Prostate gland (tissue), 2 donors: ENCODE measurements around the gene AKT1. TPM values are rescaled to one million over a fixed set of nuclear protein-coding genes. Genes with fewer than 3 reads are reported as not detected.

Experiments used
- DNase-seq: peaks from one replicate; pipeline ENCODE4 v3.0.0-alpha.2; 2019; ENCODE audit warnings: low spot score
- H3K27ac ChIP-seq, 2 donors: fragments of 200-600 bp; sonication (generic); 2 replicates each; pipeline ENCODE4 v1.5.1; 2017 to 2019
- H3K27me3 ChIP-seq: fragments of 200-600 bp; sonication (generic); replicated peaks from 2 replicates; pipeline ENCODE4 v1.5.1; 2019; ENCODE audit not compliant: insufficient read depth
- H3K36me3 ChIP-seq, 2 donors: fragments of 200-600 bp; sonication (generic); 1 replicate in 1 of 2; 2 replicates in 1 of 2; pipeline versions ENCODE4 v1.5.1 to v1.8.1; 2017 to 2019
- H3K4me1 ChIP-seq: fragments of 200-600 bp; sonication (generic); replicated peaks from 2 replicates; pipeline ENCODE4 v1.5.1; 2019
- H3K4me3 ChIP-seq, 2 donors: fragments of 200-600 bp; sonication (generic); 2 replicates each; pipeline ENCODE4 v1.5.1; 2017 to 2019
- H3K9me3 ChIP-seq: fragments of 200-600 bp; sonication (generic); 2 replicates; pipeline ENCODE4 v1.5.1; 2017
- POLR2A ChIP-seq: fragments of 450-650 bp; IDR thresholded peaks from one replicate; pipeline ENCODE4 v1.6.1; 2016; ENCODE audit warnings: antibody characterized with exemption, mild to moderate bottlenecking
- POLR2AphosphoS5 ChIP-seq: sonication (generic); formaldehyde crosslinking; IDR thresholded peaks from one replicate; pipeline ENCODE4 v1.6.1; 2017; ENCODE audit warnings: antibody characterized with exemption
- WGBS: methylation state at CpG from one replicate; pipeline ENCODE4 v1.1.5; 2018; 5-methylcytosine and 5-hydroxymethylcytosine counted together
- intact Hi-C: fragments of 100-400 bp; cut with DNase I; formaldehyde crosslinking; loops from one replicate; pipeline ENCODE4 v1.14.2; 2022
- total RNA-seq, 2 donors: library from RNA; depleted of rRNA; stranded (reverse); fragments of >200 nt; gene quantifications; one replicate each; pipeline ENCODE4 v1.1.0, GENCODE V29; 2016
- TF ChIP-seq, protein P1 (sequence below), 4 experiments: fragments of 200-600 bp in 2 of 4; fragments of 450-650 bp in 2 of 4; sonication (generic) in 2 of 4; IDR thresholded peaks; 1 replicate in 3 of 4; 2 replicates in 1 of 4; pipeline ENCODE4 v1.5.1; 2016 to 2019; ENCODE audit warnings: antibody characterized with exemption in 4 of 4, mild to moderate bottlenecking in 2 of 4, moderate library complexity in 2 of 4

The AKT1 gene
- total RNA-seq, 2 donors from 2014 or later: 154 to 200 TPM

DNA sequence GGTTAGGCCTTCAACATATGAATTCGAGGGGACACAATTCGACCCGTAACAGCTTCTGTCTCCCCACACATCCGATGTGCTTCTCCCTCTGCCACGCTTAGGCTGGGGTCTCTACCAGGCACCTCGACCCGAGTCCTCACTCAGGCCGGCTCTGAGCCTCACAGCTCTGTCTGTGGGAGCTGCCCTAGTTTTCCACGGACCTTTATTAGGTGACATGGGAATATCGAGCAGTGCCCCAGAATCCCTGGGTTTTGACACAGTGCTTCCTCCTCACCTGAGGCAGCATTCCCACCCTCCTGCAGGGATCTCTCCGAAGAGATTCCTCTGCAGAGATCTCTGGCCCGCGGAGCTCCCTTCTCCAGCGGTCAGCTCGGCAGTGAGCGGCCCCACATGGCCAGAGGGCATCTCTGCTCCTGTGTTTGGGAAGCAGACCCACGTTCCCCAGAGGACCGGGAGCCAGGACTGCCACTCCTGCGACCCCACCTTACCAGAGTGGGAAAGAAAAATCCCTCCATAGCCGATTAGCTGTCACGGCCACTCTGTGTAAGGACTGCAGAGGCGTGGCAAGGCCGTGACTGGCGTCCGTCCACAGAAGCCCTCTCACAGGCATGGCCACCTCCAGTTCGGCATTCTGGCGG lies 26.5 kb upstream of the AKT1 start:
- intact Hi-C loops: no loop called here
- Histone ChIP-seq H3K27ac (peak overlapping the region in 1 of 2 donors; percentile 21), H3K36me3 (no peaks in the 10 kb centered on the region), H3K9me3 (no peaks in the 10 kb centered on the region), H3K4me1 (no peaks in the 10 kb centered on the region), H3K4me3 (no peak overlapping the region), H3K27me3 (no peaks in the 10 kb centered on the region)
- WGBS: 84% methylated on average over 27 of the region's 27 CpGs
- DNase-seq: no peak
- no peak for TF ChIP-seq POLR2AphosphoS5
- TF ChIP-seq POLR2A: no peak
- TF ChIP-seq, protein P1, sequence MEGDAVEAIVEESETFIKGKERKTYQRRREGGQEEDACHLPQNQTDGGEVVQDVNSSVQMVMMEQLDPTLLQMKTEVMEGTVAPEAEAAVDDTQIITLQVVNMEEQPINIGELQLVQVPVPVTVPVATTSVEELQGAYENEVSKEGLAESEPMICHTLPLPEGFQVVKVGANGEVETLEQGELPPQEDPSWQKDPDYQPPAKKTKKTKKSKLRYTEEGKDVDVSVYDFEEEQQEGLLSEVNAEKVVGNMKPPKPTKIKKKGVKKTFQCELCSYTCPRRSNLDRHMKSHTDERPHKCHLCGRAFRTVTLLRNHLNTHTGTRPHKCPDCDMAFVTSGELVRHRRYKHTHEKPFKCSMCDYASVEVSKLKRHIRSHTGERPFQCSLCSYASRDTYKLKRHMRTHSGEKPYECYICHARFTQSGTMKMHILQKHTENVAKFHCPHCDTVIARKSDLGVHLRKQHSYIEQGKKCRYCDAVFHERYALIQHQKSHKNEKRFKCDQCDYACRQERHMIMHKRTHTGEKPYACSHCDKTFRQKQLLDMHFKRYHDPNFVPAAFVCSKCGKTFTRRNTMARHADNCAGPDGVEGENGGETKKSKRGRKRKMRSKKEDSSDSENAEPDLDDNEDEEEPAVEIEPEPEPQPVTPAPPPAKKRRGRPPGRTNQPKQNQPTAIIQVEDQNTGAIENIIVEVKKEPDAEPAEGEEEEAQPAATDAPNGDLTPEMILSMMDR (IDR thresholded peaks at IDR 0.05): no peak

DNA sequence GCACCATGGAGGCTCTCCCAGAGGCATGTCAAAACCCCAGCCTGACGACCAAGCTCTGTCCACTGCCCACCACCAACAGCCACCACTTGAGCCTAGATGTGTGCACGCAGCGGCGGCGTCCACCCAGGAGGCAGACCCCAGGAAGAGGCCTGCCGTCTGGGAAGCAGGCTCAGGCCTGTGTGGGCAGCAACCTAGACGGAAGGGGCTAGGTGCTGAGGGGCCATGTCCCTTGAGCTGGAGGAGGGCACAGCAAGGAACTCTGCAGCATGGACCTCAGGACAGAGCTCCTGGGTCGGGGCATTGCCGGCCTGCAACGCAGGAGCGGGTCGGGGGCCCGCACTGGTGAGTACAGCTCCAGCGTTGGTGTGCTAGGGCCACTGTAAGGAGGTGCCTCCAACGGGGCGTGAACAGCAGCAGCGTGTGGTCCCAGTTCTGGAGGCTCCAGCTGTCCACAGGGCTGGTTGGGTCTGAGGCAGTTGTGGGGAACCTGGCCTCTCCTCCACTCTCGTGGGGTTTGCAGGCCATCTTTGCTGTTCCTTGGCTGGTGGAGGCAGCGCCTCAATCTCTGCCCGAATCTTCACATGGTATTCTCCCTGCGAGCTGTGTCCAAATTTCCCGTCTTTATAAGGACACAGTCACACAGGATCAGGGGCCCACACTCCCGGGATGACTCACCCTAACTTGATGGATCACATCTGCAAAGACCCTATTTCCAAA lies 25.8 kb upstream of the AKT1 start:
- Histone ChIP-seq H3K4me3 (no peak overlapping the region), H3K27me3 (no peaks in the 10 kb centered on the region), H3K27ac (peak overlapping the region; percentile 18 to 21), H3K4me1 (peaks cover 4% of the 10 kb centered on the region), H3K9me3 (no peaks in the 10 kb centered on the region), H3K36me3 (no peaks in the 10 kb centered on the region)
- no peak for DNase-seq
- 76% methylated on average over 23 of the region's 23 CpGs for WGBS
- intact Hi-C loops: no loop called here
- no peak for TF ChIP-seq POLR2A
- TF ChIP-seq, protein P1 (IDR thresholded peaks at IDR 0.05): no peak
- TF ChIP-seq POLR2AphosphoS5: no peak

DNA sequence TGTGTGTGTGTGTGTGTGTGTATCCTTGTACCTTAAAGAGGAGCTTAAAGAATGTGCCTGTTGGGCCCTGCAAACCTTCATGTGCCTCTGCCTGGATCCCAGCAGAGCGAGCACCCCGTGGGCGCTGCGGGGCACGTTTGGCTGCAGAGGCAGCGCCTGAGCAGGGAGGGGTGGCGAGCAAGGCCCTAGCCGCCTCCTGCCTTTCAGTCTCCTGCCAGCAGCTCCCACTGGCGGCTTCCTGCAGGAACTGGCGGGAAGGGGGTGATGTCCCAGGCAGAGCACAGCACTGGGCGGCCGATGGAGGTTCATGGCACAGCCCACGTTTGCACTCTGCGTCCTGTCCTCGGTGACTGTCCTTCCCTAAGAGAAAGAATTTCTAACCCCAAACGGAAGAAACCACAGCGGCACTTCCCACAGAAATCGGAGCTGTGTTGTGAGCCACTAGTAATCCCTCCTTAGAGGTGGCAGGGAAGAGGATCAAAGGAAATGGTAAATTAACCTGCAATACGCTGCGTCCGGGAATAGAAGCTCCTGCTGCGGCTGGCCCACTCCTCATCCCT lies 25.2 kb upstream of the AKT1 start:
- intact Hi-C loops: no loop called here
- TF ChIP-seq, protein P1 (IDR thresholded peaks at IDR 0.05): peak; percentile 23 to 75 (median 57)
- peak; percentile 22 for TF ChIP-seq POLR2AphosphoS5
- no peak for TF ChIP-seq POLR2A
- WGBS: 17% methylated on average over 22 of the region's 22 CpGs

DNA sequence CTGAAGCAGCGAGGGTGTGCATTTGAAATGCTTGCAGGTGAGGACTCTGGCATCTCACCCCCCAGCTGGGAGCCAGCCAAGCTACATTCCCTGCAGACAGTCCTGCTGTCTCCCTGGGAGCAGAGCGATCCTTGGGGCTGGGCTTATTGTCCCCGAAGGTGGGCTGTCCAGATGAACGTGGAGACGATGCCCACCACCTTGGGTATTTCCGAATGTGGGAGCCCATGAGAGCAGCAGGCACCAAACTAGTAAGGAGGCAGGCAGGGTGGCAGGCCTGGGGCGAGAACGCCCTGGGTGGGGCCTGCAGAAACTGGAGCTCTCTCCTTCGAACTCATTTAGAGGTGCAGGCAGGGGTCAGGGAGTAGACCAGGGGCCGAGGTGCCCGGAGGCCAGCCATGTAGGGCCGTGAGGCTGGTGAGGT lies 23.8 kb upstream of the AKT1 start:
- Histone ChIP-seq H3K4me3 (no peak overlapping the region), H3K9me3 (no peaks in the 10 kb centered on the region), H3K27me3 (no peaks in the 10 kb centered on the region), H3K27ac (no peak overlapping the region), H3K36me3 (no peaks in the 10 kb centered on the region), H3K4me1 (peaks cover 5% of the 10 kb centered on the region)
- TF ChIP-seq, protein P1 (IDR thresholded peaks at IDR 0.05): no peak
- TF ChIP-seq POLR2AphosphoS5: no peak
- no peak for TF ChIP-seq POLR2A
- no peak for DNase-seq
- 81% methylated on average over 12 of the region's 12 CpGs for WGBS
- intact Hi-C loops: no loop called here

More for the DNA sequence above, 25.2 kb upstream of the AKT1 start:
- H3K36me3 ChIP-seq: no peaks in the 10 kb centered on the region
- no peaks in the 10 kb centered on the region for H3K27me3 ChIP-seq
- DNase-seq: peak; percentile 62
- no peak overlapping the region for H3K4me3 ChIP-seq
- H3K4me1 ChIP-seq: peaks cover 5% of the 10 kb centered on the region
- peak overlapping the region in 1 of 2 donors; percentile 18 for H3K27ac ChIP-seq
- H3K9me3 ChIP-seq: no peaks in the 10 kb centered on the region
